GM12878 (cell line): ENCODE measurements around the gene IGF2BP2. TPM values are rescaled to one million over a fixed set of nuclear protein-coding genes. Genes with fewer than 3 reads are reported as not detected.

Source experiments
- ATAC-seq: fragments of 200-7000 bp; cut with Tn5 transposase; 3 replicates; pipeline ENCODE4 v1.9.1; 2020; ENCODE audit warnings: mild to moderate bottlenecking, moderate library complexity
- BruUV-seq: library from RNA; stranded (reverse); fragments of 400-500 nt; replicated peaks from 2 replicates; lab custom pipeline; 2021; lab: Mats Ljungman, UMichigan
- CTCF ChIA-PET: fragments of 300-600 bp; sonication (Branson Sonifier 250); formaldehyde crosslinking; extraction: SDS; loops from one replicate; lab custom pipeline; 2021; ENCODE audit warnings: inconsistent platforms; lab: Yijun Ruan, JAX
- POLR2A ChIA-PET: fragments of 350-600 bp; formaldehyde crosslinking; extraction: SDS; loops from one replicate; lab custom pipeline; 2021; ENCODE audit warnings: inconsistent platforms; lab: Charles Lee
- RAD21 ChIA-PET: fragments of 300-600 bp; sonication (Branson Sonifier 250); formaldehyde crosslinking; loops from one replicate; lab custom pipeline; 2023; ENCODE audit warnings: antibody characterized with exemption; ENCODE audit not compliant: unreplicated experiment; lab: Charles Lee
- SMC1A ChIA-PET: fragments of 300-600 bp; sonication (Branson Sonifier 250); formaldehyde crosslinking; loops from one replicate; lab custom pipeline; 2023; ENCODE audit not compliant: unreplicated experiment, uncharacterized antibody; lab: Charles Lee
- DNase-seq: peaks from one replicate; pipeline ENCODE4 v3.0.0-alpha.2; 2011; ENCODE audit warnings: low read depth, low spot score
- FAIRE-seq: peaks from 3 replicates; lab custom pipeline; 2011; peaks lifted over from hg19 to GRCh38; lab: Jason Lieb, UNC
- H2AFZ ChIP-seq: 2 replicates; pipeline ENCODE4 v1.6.0; 2011; ENCODE audit warnings: low read depth, low read length, control low read depth; ENCODE audit not compliant: control insufficient read depth
- H3K27ac ChIP-seq: 2 replicates; pipeline ENCODE4 v1.5.1; 2011; ENCODE audit warnings: control low read depth; ENCODE audit not compliant: control insufficient read depth, insufficient read depth
- H3K27me3 ChIP-seq, 2 experiments: replicated peaks in 1 of 2; 2 replicates each; pipeline versions ENCODE4 v1.6.0 to v1.6.1; 2011; ENCODE audit warnings: low read length in 1 of 2; ENCODE audit not compliant: control insufficient read depth in 2 of 2, insufficient read depth in 2 of 2
- H3K36me3 ChIP-seq, 2 experiments: 2 replicates each; pipeline ENCODE4 v1.5.1; 2011; ENCODE audit warnings: low read length in 1 of 2; ENCODE audit not compliant: control insufficient read depth in 2 of 2, insufficient read depth in 2 of 2
- H3K4me1 ChIP-seq: 2 replicates; pipeline ENCODE4 v1.6.1; 2011; ENCODE audit warnings: mild to moderate bottlenecking, low read length, moderate library complexity, mixed read lengths; ENCODE audit not compliant: control insufficient read depth, insufficient read depth
- H3K4me2 ChIP-seq: 2 replicates; pipeline ENCODE4 v1.6.0; 2011; ENCODE audit warnings: control low read depth; ENCODE audit not compliant: control insufficient read depth, insufficient read depth
- H3K4me3 ChIP-seq: fragments of 200-600 bp; sonication (generic); 2 replicates; pipeline ENCODE4 v1.5.1; 2016
- H3K79me2 ChIP-seq: 2 replicates; pipeline ENCODE4 v1.6.0; 2011; ENCODE audit warnings: low read length; ENCODE audit not compliant: control insufficient read depth, insufficient read depth
- H3K9ac ChIP-seq: 2 replicates; pipeline ENCODE4 v1.8.0; 2011; ENCODE audit warnings: low read length, control low read depth, mixed read lengths; ENCODE audit not compliant: control insufficient read depth, insufficient read depth
- H3K9me3 ChIP-seq: replicated peaks from 3 replicates; pipeline ENCODE4 v1.5.1; 2011; ENCODE audit warnings: mild to moderate bottlenecking, low read length; ENCODE audit not compliant: control insufficient read depth, insufficient read depth
- H4K20me1 ChIP-seq: 2 replicates; pipeline ENCODE4 v1.6.0; 2011; ENCODE audit not compliant: control insufficient read depth, insufficient read depth
- BCL11A ChIP-seq: IDR thresholded peaks from 2 replicates; pipeline ENCODE4 v1.6.1; 2011; ENCODE audit warnings: low read depth, low read length
- CBX3 ChIP-seq: fragments of 200-600 bp; sonication (generic); IDR thresholded peaks from 2 replicates; pipeline ENCODE4 v1.6.1; 2016; ENCODE audit warnings: low read depth, borderline replicate concordance
- CREM ChIP-seq: IDR thresholded peaks from 2 replicates; pipeline ENCODE4 v1.6.1; 2014; ENCODE audit warnings: antibody characterized with exemption, low read depth
- KDM1A ChIP-seq: fragments of 200-600 bp; sonication (generic); IDR thresholded peaks from 2 replicates; pipeline ENCODE4 v1.6.1; 2016; ENCODE audit warnings: borderline replicate concordance
- NFXL1 ChIP-seq: fragments of 450-650 bp; IDR thresholded peaks from 2 replicates; pipeline ENCODE4 v1.6.1; 2017; ENCODE audit warnings: antibody characterized with exemption, mild to moderate bottlenecking, borderline replicate concordance
- POU2F2 ChIP-seq: IDR thresholded peaks from 3 replicates; pipeline ENCODE4 v1.6.1; 2011; ENCODE audit warnings: low read depth, mild to moderate bottlenecking, low read length, borderline replicate concordance
- SMAD1 ChIP-seq: fragments of 450-650 bp; IDR thresholded peaks from 2 replicates; pipeline ENCODE4 v1.6.1; 2018; ENCODE audit warnings: mild to moderate bottlenecking, low read depth; ENCODE audit not compliant: partially characterized antibody
- SREBF1 ChIP-seq: IDR thresholded peaks from 2 replicates; pipeline ENCODE4 v1.6.1; 2012; ENCODE audit warnings: mild to moderate bottlenecking, low read length
- TARDBP ChIP-seq: IDR thresholded peaks from 2 replicates; pipeline ENCODE4 v1.6.1; 2016; ENCODE audit warnings: borderline replicate concordance
- TCF7 ChIP-seq: IDR thresholded peaks from 2 replicates; pipeline ENCODE4 v1.6.1; 2014; ENCODE audit warnings: antibody characterized with exemption, borderline replicate concordance
- ZNF24 ChIP-seq: fragments of 450-650 bp; IDR thresholded peaks from 2 replicates; pipeline ENCODE4 v1.6.1; 2017; ENCODE audit warnings: antibody characterized with exemption, mild to moderate bottlenecking
- ZZZ3 ChIP-seq: IDR thresholded peaks from 2 replicates; pipeline ENCODE4 v1.6.1; 2011; ENCODE audit warnings: low read depth; ENCODE audit not compliant: control insufficient read depth, insufficient read length
- WGBS: methylation state at CpG from one replicate; pipeline ENCODE4 v1.1.6; 2016; ENCODE audit warnings: low lambda C conversion rate; ENCODE audit not compliant: insufficient replicate concordance, insufficient coverage; ENCODE audit errors: missing lambda C conversion rate; 5-methylcytosine and 5-hydroxymethylcytosine counted together
- in situ Hi-C: fragments of 300-500 bp; cut with MboI; formaldehyde crosslinking; loops from 9 replicates; pipeline ENCODE4 v1.14.3; 2018; ENCODE audit warnings: mixed read lengths
- intact Hi-C: fragments of 100-400 bp; cut with micrococcal nuclease; formaldehyde crosslinking; loops from one replicate; pipeline ENCODE4 v1.14.2; 2022; ENCODE audit not compliant: unreplicated experiment
- polyA plus RNA-seq, 11 experiments: library from polyadenylated mRNA; depleted of rRNA in 4 of 11; unstranded in 6 of 11; stranded (reverse) in 5 of 11; fragments of >200 nt; fragmentation: Nextera tagmentation in 4 of 11; fragmentation: Illumina TruSeq in 1 of 11; extraction: Ambion mirVana in 4 of 11; extraction: Trizol in 1 of 11; gene quantifications; 1 replicate in 1 of 11; 2 replicates in 10 of 11; pipeline versions ENCODE4 v1.2.1 to v1.2.3, GENCODE V29; 2011 to 2016; ENCODE audit warnings: inconsistent platforms in 2 of 11, missing spikeins in 2 of 11, low read depth in 1 of 11
- total RNA-seq, 4 experiments: library from RNA; depleted of rRNA in 3 of 4; stranded (reverse); fragments of >200 nt in 3 of 4; fragmentation: Illumina TruSeq in 1 of 4; extraction: Trizol in 1 of 4; gene quantifications; 2 replicates each; pipeline versions ENCODE4 v1.2.1 to v1.2.3, GENCODE V29; 2013 to 2021
- TF ChIP-seq, protein P1 (sequence below): fragments of 450-650 bp; IDR thresholded peaks from 2 replicates; pipeline ENCODE4 v1.6.1; 2017; ENCODE audit warnings: borderline replicate concordance
- TF ChIP-seq, protein P2 (sequence below): IDR thresholded peaks from 2 replicates; pipeline ENCODE4 v1.6.1; 2011; ENCODE audit warnings: low read depth, mild to moderate bottlenecking, low read length, moderate library complexity, borderline replicate concordance; ENCODE audit errors: extremely low read depth
- TF ChIP-seq, protein P3 (sequence below): IDR thresholded peaks from 2 replicates; pipeline ENCODE4 v1.6.1; 2011; ENCODE audit warnings: low read depth, low read length, improper control_type of control experiment, borderline replicate concordance
- TF ChIP-seq, protein P4 (sequence below): fragments of 450-650 bp; conservative IDR thresholded peaks from 2 replicates; pipeline ENCODE4 v1.6.1; 2017; ENCODE audit warnings: mild to moderate bottlenecking, moderate library complexity

IGF2BP2 gene
- total and polyA plus RNA-seq, 10 of the 15 experiments (the other 5 are each of a cell fraction or from before 2014, with no cell fraction given): 0.25 to 0.72 TPM; not detected in 8

DNA sequence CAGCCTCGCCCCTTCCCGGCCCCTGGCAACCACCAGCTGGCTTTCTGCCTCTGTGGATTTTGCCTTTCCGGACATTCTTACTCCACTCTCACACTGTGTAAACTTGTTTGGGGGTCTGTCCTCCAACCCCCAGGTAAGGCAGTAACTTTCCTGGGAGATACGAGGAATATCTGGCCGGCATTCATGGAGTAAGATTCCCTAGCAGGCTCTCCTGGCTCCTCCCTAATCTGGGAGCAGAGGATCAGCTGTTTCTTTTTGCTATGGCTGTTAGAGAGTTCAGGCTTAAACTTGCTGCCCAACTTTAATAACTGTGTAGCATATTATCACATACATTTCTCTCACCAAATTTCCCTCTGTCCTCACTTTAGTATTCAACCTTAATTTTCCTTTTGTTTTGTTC is 64.3 kb downstream of the IGF2BP2 start:
- no TSS peak for BruUV-seq
- H3K9me3 ChIP-seq: no peaks in the 10 kb centered on the region
- ATAC-seq: no peak
- no peaks in the 10 kb centered on the region for H4K20me1 ChIP-seq
- POLR2A ChIA-PET: no interaction called here
- no peak for FAIRE-seq
- no peaks in the 10 kb centered on the region for H3K4me1 ChIP-seq
- no peaks in the 10 kb centered on the region for H3K79me2 ChIP-seq
- intact Hi-C loops (no loop called here), in situ Hi-C loops (no loop called here)
- H3K9ac ChIP-seq: no peak overlapping the region
- H3K4me3 ChIP-seq: no peak overlapping the region
- no peaks in the 10 kb centered on the region for H3K36me3 ChIP-seq
- SMC1A ChIA-PET: interaction anchor here (0.9 kb wide), 1 partner anchor 100 kb away, joined by 3 read pairs; no protein-coding TSS in a partner anchor
- peaks cover 0 to 4% of the 10 kb centered on the region in 2 experiments for H3K27me3 ChIP-seq
- H2AFZ ChIP-seq: no peak overlapping the region
- H3K4me2 ChIP-seq: no peak overlapping the region
- CTCF ChIA-PET: interaction anchor here (1.2 to 9.8 kb wide), 2 partner anchors 26 to 101 kb away, joined by 3 to 198 read pairs; no protein-coding TSS in a partner anchor
- DNase-seq: no peak
- RAD21 ChIA-PET: no interaction called here
- no peak for TF ChIP-seq CBX3
- TF ChIP-seq SMAD1: no peak
- TF ChIP-seq, protein P1, sequence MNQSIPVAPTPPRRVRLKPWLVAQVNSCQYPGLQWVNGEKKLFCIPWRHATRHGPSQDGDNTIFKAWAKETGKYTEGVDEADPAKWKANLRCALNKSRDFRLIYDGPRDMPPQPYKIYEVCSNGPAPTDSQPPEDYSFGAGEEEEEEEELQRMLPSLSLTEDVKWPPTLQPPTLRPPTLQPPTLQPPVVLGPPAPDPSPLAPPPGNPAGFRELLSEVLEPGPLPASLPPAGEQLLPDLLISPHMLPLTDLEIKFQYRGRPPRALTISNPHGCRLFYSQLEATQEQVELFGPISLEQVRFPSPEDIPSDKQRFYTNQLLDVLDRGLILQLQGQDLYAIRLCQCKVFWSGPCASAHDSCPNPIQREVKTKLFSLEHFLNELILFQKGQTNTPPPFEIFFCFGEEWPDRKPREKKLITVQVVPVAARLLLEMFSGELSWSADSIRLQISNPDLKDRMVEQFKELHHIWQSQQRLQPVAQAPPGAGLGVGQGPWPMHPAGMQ: no peak
- no peak for TF ChIP-seq KDM1A
- TF ChIP-seq, protein P2, sequence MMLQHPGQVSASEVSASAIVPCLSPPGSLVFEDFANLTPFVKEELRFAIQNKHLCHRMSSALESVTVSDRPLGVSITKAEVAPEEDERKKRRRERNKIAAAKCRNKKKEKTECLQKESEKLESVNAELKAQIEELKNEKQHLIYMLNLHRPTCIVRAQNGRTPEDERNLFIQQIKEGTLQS: no peak
- no peak for TF ChIP-seq POU2F2
- TF ChIP-seq SREBF1: no peak
- no peak for TF ChIP-seq ZNF24
- no peak for TF ChIP-seq BCL11A
- no peak for TF ChIP-seq NFXL1
- TF ChIP-seq ZZZ3: no peak
- no peak for TF ChIP-seq CREM
- no peak for TF ChIP-seq TARDBP
- no peak for TF ChIP-seq TCF7
- TF ChIP-seq, protein P3, sequence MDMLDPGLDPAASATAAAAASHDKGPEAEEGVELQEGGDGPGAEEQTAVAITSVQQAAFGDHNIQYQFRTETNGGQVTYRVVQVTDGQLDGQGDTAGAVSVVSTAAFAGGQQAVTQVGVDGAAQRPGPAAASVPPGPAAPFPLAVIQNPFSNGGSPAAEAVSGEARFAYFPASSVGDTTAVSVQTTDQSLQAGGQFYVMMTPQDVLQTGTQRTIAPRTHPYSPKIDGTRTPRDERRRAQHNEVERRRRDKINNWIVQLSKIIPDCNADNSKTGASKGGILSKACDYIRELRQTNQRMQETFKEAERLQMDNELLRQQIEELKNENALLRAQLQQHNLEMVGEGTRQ: no peak
- TF ChIP-seq, protein P4, sequence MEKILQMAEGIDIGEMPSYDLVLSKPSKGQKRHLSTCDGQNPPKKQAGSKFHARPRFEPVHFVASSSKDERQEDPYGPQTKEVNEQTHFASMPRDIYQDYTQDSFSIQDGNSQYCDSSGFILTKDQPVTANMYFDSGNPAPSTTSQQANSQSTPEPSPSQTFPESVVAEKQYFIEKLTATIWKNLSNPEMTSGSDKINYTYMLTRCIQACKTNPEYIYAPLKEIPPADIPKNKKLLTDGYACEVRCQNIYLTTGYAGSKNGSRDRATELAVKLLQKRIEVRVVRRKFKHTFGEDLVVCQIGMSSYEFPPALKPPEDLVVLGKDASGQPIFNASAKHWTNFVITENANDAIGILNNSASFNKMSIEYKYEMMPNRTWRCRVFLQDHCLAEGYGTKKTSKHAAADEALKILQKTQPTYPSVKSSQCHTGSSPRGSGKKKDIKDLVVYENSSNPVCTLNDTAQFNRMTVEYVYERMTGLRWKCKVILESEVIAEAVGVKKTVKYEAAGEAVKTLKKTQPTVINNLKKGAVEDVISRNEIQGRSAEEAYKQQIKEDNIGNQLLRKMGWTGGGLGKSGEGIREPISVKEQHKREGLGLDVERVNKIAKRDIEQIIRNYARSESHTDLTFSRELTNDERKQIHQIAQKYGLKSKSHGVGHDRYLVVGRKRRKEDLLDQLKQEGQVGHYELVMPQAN: no peak
- WGBS: 8% methylated on average over 5 of the region's 5 CpGs
- H3K27ac ChIP-seq: no peak overlapping the region
